ENCODE measurements around the gene CDKAL1. TPM values are rescaled to one million over a fixed set of nuclear protein-coding genes. Genes with fewer than 3 reads are reported as not detected.

Gene CDKAL1
- total RNA-seq, 1 experiment from 2014 or later = 13.8 TPM

GRCh38 chr6:20632696-20633095 is 98.4 kb downstream of the CDKAL1 start:
- Histone ChIP-seq H3K9ac (ENCODE audit: low read length) (no peak overlapping the region), H3K4me3 (ENCODE audit: low read length) (no peak overlapping the region), H3K4me1 (ENCODE audit: insufficient read depth, low read length) (peaks cover 12% of the 10 kb centered on the region), H3F3A (ENCODE audit: low read length, unreplicated experiment) (no peaks in the 10 kb centered on the region), H3K36me3 (ENCODE audit: low read depth, low read length) (no peaks in the 10 kb centered on the region), H3K9me3 (ENCODE audit: low read length) (no peaks in the 10 kb centered on the region), H3K9me2 (replicated peaks; ENCODE audit: low read length) (no peaks in the 10 kb centered on the region), H3K79me2 (ENCODE audit: low read length) (no peaks in the 10 kb centered on the region), H4K20me1 (ENCODE audit: low read length) (no peaks in the 10 kb centered on the region), H3K27ac (ENCODE audit: low read length) (no peak overlapping the region), H2AFZ (ENCODE audit: low read length) (no peak overlapping the region), H3K27me3 (ENCODE audit: low read length) (no peaks in the 10 kb centered on the region), H3K4me2 (ENCODE audit: low read length) (no peak overlapping the region)
- TF ChIP-seq CTCF (conservative IDR thresholded peaks at IDR 0.05; ENCODE audit: low read depth, low read length) (no peak), EZH2phosphoT487 (IDR thresholded peaks at IDR 0.05; ENCODE audit: borderline replicate concordance, low read length) (no peak), EZH2 (IDR thresholded peaks at IDR 0.05; ENCODE audit: low read length, unreplicated experiment) (no peak)
- CTCF ChIA-PET = no interaction called here
- ATAC-seq (no peak), DNase-seq (no peak)
- BruUV-seq (replicated peaks) = no TSS peak
- intact Hi-C loops (cut with micrococcal nuclease) = no loop called here
- POLR2A ChIA-PET (ENCODE audit: unreplicated experiment) = no interaction called here

GRCh38 chr6:20633566-20634340 is 99.5 kb downstream of the CDKAL1 start:
- peaks cover 12% of the 10 kb centered on the region for H3K4me1 ChIP-seq (ENCODE audit: insufficient read depth, low read length)
- CTCF ChIA-PET = no interaction called here
- TF ChIP-seq EZH2 (IDR thresholded peaks at IDR 0.05; ENCODE audit: low read length, unreplicated experiment) = no peak
- TF ChIP-seq CTCF (conservative IDR thresholded peaks at IDR 0.05; ENCODE audit: low read depth, low read length) = no peak
- TF ChIP-seq EZH2phosphoT487 (IDR thresholded peaks at IDR 0.05; ENCODE audit: borderline replicate concordance, low read length) = no peak
- no peaks in the 10 kb centered on the region for H3K27me3 ChIP-seq (ENCODE audit: low read length)
- no TSS peak for BruUV-seq (replicated peaks)
- no peaks in the 10 kb centered on the region for H3K9me2 ChIP-seq (replicated peaks; ENCODE audit: low read length)
- H3K4me3 ChIP-seq (ENCODE audit: low read length) = no peak overlapping the region
- no peaks in the 10 kb centered on the region for H3K79me2 ChIP-seq (ENCODE audit: low read length)
- H3K9me3 ChIP-seq (ENCODE audit: low read length) = no peaks in the 10 kb centered on the region
- no peaks in the 10 kb centered on the region for H4K20me1 ChIP-seq (ENCODE audit: low read length)
- ATAC-seq (no peak), DNase-seq (no peak)
- no peaks in the 10 kb centered on the region for H3K36me3 ChIP-seq (ENCODE audit: low read depth, low read length)
- no peak overlapping the region for H2AFZ ChIP-seq (ENCODE audit: low read length)
- H3K27ac ChIP-seq (ENCODE audit: low read length) = no peak overlapping the region
- H3K4me2 ChIP-seq (ENCODE audit: low read length) = no peak overlapping the region
- no peak overlapping the region for H3K9ac ChIP-seq (ENCODE audit: low read length)
- intact Hi-C loops (cut with micrococcal nuclease) = no loop called here
- H3F3A ChIP-seq (ENCODE audit: low read length, unreplicated experiment) = no peaks in the 10 kb centered on the region
- POLR2A ChIA-PET (ENCODE audit: unreplicated experiment) = no interaction called here

- Histone ChIP-seq H3K9me2 (replicated peaks; ENCODE audit: low read length) (no peaks in the 10 kb centered on the region), H3K27me3 (ENCODE audit: low read length) (no peaks in the 10 kb centered on the region), H4K20me1 (ENCODE audit: low read length) (no peaks in the 10 kb centered on the region), H2AFZ (ENCODE audit: low read length) (no peak overlapping the region), H3K9ac (ENCODE audit: low read length) (no peak overlapping the region), H3K9me3 (ENCODE audit: low read length) (no peaks in the 10 kb centered on the region), H3F3A (ENCODE audit: low read length, unreplicated experiment) (no peaks in the 10 kb centered on the region), H3K36me3 (ENCODE audit: low read depth, low read length) (no peaks in the 10 kb centered on the region), H3K4me1 (ENCODE audit: insufficient read depth, low read length) (no peaks in the 10 kb centered on the region), H3K4me3 (ENCODE audit: low read length) (no peak overlapping the region), H3K27ac (ENCODE audit: low read length) (no peak overlapping the region), H3K79me2 (ENCODE audit: low read length) (no peaks in the 10 kb centered on the region), H3K4me2 (ENCODE audit: low read length) (no peak overlapping the region)
- ATAC-seq (no peak), DNase-seq (no peak)
- TF ChIP-seq EZH2phosphoT487 (IDR thresholded peaks at IDR 0.05; ENCODE audit: borderline replicate concordance, low read length) (no peak), CTCF (conservative IDR thresholded peaks at IDR 0.05; ENCODE audit: low read depth, low read length) (no peak), EZH2 (IDR thresholded peaks at IDR 0.05; ENCODE audit: low read length, unreplicated experiment) (no peak)
- ChIA-PET CTCF (no interaction called here), POLR2A (ENCODE audit: unreplicated experiment) (no interaction called here)
- intact Hi-C loops (cut with micrococcal nuclease) = no loop called here
- BruUV-seq (replicated peaks) = no TSS peak
These were observed 104.9 kb downstream of the CDKAL1 start for GRCh38 chr6:20639161-20639560.
